GM20000 (cell line): ENCODE data around the gene KCNIP3.

Source experiments
- DNase-seq: peaks from one replicate; pipeline ENCODE4 v3.0.0; 2012; ENCODE audit warnings: low spot score
- TF ChIP-seq, protein P1 (sequence below): IDR thresholded peaks from 2 replicates; pipeline ENCODE4 v1.5.1; 2012; ENCODE audit warnings: mild to moderate bottlenecking, control low read depth; ENCODE audit errors: extremely low read depth, missing control alignments

KCNIP3 gene

DNA sequence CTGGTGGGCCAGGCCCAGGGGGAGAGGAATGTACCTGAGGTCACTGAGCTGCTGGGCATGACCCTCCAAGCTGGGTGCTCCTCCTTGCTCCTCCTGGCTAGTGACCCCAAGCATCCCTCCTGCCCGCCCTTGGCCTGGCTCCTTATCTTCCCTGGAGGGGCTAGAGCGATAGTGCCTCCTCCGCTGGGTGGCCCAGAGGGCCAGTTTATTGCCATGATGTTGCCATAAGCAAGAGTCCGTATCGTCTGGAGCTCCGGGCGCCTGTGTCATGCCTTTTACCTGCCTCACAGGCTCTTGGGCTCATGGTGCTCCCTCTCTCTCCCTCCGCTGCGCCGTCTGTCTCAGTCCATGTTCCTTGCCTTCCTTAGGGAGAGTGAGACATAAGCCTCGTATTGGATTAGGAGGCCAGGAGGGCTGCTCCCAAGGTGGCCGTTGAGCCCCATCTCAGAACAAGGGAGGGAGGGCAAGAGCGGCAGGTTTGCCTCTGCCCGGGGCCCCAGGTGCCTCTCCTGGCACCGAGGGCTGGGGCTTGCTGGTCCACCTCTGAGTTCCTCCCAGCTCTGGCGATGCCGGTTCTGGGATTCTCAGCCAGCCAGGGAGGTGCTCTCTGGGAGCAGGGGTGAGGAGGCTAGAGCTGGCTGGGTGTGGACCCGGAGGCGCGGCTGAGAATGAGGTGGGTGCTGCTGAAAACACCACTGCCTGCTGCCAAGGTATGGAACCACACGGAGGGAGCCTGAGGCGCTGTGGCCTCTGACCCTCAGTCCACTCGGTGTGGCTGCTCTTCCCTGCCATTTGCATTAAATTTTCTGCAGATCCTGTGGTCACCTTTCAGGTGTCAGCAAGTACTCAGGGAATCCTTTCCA is 22.6 kb downstream of the KCNIP3 start:
- no peak for DNase-seq
- TF ChIP-seq, protein P1, sequence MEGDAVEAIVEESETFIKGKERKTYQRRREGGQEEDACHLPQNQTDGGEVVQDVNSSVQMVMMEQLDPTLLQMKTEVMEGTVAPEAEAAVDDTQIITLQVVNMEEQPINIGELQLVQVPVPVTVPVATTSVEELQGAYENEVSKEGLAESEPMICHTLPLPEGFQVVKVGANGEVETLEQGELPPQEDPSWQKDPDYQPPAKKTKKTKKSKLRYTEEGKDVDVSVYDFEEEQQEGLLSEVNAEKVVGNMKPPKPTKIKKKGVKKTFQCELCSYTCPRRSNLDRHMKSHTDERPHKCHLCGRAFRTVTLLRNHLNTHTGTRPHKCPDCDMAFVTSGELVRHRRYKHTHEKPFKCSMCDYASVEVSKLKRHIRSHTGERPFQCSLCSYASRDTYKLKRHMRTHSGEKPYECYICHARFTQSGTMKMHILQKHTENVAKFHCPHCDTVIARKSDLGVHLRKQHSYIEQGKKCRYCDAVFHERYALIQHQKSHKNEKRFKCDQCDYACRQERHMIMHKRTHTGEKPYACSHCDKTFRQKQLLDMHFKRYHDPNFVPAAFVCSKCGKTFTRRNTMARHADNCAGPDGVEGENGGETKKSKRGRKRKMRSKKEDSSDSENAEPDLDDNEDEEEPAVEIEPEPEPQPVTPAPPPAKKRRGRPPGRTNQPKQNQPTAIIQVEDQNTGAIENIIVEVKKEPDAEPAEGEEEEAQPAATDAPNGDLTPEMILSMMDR = no peak

DNA sequence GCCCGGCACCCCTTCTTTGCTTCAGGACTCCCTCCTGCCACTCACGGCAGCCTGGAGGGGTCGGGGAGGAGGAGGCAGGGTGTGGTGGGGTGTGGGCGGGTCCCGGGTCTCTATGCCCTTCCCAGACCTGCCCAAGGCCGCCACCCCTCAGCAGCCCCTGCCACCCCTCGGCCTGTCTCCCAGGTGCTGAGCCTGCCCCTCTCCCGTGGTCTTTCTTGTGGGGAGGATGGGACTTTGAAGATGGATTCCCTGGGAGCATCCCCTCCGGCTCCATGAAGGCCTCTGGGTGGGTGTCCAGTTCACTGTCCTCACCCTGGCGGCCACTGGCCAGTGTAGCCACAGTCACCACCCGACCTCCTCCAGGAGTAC is 23.2 kb downstream of the KCNIP3 start:
- no peak for DNase-seq
- TF ChIP-seq, protein P1 = no peak

DNA sequence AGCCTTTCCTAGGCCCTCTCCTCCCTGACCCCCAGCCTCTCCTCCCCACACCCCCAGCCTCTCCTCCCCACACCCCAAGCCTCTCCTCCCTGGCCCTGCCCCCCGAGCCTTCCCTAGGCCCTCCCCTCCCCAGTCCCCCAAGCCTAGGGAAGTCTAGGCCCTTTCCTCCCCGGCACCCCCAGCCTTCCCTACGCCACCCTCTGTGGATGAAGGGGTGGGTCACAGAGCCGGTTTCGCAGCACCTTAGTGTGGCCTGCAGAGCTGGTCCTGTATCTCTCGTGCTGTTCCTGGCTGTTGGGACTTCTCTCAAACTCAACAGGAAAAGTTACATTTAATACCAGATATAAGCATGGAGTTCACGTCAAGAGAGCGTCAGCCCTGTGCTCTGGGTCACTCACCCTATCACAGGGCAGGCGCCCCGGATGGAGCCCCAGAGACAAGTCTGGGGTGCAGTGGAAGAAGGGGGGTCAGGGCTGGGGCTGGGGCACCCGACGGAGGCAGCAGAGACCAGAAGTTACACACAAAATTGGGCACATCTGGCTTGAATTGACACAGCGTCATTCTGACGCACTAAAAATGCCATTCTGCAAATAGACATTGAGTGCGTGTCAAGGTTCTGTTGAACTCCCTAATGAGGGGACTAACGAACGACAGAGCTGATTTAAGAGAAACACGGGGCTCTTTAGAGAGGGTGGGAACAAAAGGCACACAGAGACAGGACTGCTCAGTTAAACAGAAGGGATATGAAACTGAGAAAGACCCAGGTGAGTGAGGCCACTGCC is 24.0 kb downstream of the KCNIP3 start:
- TF ChIP-seq, protein P1 = no peak
- no peak for DNase-seq

DNA sequence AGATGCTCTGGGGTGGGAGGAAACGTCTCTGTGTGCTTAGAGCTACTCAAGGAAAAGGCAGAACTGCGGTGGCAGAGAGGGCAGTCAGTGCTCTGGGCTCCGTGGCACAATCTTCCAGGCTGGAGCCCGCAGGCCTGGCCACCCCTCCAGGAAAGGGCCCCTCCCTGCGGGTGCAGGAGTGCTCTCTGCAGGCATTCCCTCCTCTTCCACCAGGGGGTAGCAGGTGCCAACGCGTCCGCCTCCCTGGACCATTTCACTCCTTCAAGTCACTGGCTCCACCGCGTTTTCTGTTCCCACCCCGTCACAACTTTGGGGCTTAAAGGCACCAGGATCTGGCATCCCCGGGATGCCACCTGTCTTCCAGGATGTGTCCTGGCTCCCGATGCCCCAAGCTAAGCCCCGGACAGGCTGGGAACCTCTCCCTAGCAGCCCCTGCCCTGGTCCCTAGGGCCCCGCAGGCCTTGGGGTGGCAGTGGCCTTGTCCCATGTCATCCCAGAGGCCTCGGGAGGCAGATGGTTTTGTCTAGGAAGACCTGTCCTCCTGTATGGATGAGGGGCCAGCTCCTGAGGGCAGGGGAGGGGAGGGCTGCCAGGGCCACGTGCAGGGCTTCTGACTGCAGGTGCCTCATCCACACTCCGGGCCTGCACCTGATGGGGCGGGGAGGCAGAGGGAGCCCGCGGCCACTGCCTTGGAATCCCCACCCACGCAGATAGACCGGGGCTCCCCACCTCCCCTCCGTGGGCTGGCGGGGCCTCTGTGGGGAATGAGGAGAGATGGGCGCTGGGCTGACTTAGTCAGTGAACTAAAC is 26.4 kb downstream of the KCNIP3 start:
- TF ChIP-seq, protein P1 = no peak
- DNase-seq = no peak

DNA sequence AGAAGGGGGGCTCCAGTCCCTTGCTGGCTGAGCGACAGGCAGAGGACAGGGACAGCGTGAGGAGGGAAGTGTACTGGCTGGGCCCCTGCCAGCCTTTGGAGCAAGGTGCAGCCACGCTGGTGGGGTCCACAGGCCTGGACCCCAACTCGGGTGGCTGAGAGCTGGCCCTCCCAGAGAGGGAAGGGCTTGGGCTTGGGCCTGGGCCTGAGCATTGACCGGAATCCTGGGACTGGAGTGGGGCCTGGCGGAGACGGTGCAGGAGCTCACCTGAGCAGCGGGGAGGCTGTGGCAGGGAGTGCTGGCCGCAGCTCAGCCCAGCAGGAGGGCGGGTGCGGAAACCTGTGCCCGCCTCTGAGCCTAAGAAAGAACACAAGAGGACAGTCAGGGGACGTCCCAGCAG is 27.9 kb downstream of the KCNIP3 start:
- TF ChIP-seq, protein P1 = no peak

DNA sequence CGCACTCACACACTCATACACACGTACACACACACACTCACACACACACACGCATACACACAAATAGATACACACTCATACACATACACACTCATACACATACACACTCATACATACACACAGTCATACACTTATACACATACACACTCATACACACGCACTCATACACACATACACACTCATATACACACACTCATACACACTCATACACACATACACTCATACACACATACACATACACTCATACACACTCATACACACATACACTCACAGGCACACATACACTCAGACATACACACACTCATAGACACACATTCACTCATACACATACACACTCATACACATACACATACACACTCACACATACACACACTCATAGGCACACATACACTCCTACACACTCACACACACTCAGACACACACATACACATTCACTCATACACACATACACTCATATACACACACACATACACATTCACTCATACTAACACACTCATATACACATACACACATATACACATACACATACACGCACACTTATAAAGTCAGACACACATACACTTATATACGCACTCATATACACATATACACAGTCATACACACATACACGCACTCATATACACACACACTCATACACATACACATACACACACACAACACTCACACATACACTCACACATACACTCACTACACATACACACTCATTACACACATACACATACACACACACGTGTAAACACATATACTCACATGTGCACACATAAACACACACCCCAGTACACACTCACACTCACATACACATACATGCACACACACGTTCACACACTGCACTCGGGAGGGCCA is 28.7 kb downstream of the KCNIP3 start:
- DNase-seq = no peak

More for the DNA sequence above, 27.9 kb downstream of the KCNIP3 start:
- DNase-seq = no peak

More for the DNA sequence above, 28.7 kb downstream of the KCNIP3 start:
- TF ChIP-seq, protein P1 = no peak
